HG02763 (cell line): Measurements from ENCODE around the gene APLP2.
"Not testable (repeated sequence)": the region's sequence is repeated elsewhere in the genome, so short reads cannot be mapped to it uniquely, and the experiment has no call there.

Source experiments
- ATAC-seq: cut with Tn5 transposase; IDR thresholded peaks from one replicate; pipeline ENCODE4 v1.9.1; 2021; ENCODE audit warnings: mild to moderate bottlenecking, moderate library complexity; ENCODE audit not compliant: unreplicated experiment

Gene APLP2

GRCh38 chr11:130069659-130070108 lies at the start of gene APLP2:
TSS of gene APLP2 (plus strand) at chr11:130069894. CDS start at chr11:130069978, 84 bp downstream.
- ATAC-seq = peak; percentile 97

DNA sequence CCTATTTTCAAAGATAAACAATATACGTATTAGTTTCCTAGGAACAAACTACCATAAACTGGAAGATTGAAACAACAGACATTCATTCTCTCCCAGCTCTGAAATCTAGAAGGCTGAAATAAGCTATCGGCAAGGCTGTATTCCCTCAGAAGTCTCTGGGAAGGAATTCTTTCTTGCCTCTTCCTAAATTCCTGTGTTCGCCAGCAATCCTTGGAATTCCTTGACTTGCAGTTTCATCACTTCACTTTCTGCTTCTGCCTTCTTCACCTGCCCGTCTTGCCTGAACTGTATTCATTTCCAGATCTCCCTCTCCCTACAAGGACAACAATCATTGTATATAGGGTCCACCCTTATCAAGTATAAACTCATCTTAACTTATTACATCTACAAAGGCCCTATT lies 49.4 kb upstream of the APLP2 start:
- no peak for ATAC-seq

DNA sequence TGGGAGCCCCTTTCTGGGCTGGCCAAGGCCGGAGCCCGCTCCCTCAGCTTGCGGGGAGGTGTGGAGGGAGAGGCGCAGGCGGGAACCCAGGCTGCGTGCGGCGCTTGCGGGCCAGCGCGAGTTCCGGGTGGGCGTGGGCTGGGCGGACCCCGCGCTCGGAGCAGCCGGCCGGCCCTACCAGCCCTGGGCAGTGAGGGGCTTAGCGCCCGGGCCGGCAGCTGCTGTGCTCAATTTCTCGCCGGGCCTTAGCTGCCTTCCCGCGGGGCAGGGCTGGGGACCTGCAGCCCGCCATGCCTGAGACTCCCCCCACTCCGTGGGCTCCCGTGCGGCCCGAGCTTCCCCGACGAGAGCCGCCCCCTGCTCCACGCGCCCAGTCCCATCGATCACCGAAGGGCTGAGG lies 48.1 kb upstream of the APLP2 start:
- ATAC-seq = not testable (repeated sequence)

- ATAC-seq = no peak
Measured at GRCh38 chr11:130022799-130023198, 46.9 kb upstream of the APLP2 start.

DNA sequence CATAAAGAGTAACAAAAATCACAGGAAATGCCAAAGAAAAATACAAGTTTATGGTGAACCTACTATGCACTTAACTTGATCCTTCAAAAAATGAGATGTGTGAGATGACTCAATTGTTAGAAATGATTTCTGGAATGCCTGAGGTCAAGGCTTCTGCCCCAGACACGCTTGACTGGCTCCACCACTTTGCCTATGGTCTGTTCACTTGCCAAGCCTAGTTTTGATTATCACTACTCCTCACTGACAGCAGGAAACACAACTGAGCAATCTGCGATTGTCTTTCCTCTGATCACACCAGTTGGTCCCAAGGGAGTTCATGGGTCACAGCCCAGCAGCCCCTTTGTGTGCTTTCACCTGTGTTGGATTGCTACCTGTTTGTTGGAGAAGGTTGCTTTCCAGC lies 46.5 kb upstream of the APLP2 start:
- peak; percentile 88 for ATAC-seq

DNA sequence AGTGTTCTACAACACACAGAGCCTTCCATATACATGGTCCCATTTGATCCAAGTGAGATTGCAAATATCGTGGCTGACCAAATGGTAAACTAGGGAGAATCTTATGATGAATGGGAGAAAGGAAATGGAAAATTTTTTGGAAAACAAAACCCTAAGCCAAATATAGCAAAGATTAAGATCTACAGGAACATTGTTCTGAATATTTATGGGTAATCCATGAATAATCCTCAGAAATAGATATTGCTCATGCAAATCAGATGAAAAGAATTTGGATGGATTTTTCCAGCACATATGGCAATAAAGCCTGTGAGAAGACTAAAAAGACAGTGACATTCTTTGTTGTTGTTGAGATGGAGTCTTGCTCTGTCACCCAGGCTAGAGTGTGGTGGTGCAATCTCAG lies 45.3 kb upstream of the APLP2 start:
- no peak for ATAC-seq

GRCh38 chr11:130025371-130025770 lies 44.3 kb upstream of the APLP2 start:
- ATAC-seq = no peak

- no peak for ATAC-seq
Measured at GRCh38 chr11:130029137-130029536, 40.6 kb upstream of the APLP2 start.

- ATAC-seq = no peak
Measured at GRCh38 chr11:130031056-130031455, 38.6 kb upstream of the APLP2 start.

DNA sequence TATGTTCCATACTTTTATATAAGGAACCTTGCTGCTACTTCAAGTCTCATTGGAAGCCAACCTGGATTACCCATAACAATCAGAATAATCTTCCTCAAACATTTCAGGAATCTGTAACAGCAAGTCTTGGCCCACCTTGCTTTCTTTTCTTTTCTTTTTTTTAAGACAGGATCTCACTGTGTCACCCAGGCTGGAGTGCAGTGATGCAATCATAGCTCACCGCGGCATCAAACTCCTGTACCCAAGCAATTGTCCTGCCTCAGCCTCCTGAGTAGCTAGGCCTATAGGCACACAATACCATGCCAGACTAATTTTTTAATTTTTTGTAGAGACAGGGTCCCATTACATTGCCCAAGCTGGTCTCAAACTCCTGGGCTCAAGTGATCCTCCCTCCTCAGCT lies 37.7 kb upstream of the APLP2 start:
- ATAC-seq = no peak

DNA sequence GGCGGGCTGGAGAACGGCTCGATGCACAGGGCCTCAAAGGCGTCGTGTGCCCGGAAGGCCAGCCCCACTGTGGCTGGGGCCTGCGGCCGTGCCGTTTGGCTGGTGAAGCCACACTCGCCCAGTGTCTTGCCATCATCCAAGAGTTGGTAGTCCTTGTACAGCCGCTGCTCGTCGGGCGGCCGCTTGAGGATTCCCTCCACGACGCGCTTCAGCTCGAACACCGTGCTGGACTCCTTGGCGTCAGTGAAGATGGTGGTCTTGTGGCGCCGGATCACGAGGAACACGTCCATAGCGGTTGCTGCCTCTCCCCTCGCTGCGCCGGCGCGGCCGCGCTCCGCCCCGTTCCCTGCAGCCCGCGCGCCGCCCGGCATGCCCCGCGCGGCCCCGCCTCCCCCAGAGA lies 36.8 kb upstream of the APLP2 start:
- ATAC-seq = no peak

DNA sequence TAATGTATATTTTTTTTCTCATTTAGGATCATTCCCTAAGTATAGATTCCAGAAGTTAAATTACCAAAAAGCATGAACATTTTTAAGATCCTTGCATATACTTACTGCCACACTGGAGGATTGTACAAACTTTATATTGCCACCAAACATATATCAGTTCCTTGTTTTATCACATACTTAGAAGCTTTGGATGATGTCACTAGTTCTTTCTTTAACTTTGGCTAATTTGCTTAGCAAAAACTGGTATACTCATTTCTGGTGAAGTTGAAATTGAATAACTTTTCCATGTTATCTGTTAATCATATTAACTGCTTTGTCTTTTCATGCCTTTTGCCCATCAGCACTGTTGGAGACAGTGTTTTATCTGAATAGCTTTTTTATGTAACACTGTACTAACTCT lies 35.5 kb upstream of the APLP2 start:
- ATAC-seq = no peak

DNA sequence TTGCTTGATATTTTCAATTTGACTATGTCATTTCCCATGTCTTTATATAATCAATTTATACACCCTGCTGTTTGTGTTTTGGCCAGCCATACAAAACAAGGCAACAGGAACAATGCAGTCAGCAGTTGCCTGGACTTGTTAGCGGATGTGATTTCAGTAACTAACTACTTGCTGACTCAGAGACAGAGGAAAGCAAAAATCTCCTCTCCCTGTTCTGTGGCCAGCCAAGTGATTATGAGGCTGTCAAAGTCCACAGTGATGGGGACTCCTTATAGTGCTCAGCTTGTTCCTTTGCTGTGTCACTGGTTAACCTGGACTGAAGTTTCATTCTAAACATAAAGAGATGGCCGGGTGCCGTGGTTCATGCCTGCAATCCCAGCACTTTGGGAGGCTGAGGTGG lies 32.6 kb upstream of the APLP2 start:
- no peak for ATAC-seq

GRCh38 chr11:130037881-130038585 lies 31.7 kb upstream of the APLP2 start:
- ATAC-seq = no peak

DNA sequence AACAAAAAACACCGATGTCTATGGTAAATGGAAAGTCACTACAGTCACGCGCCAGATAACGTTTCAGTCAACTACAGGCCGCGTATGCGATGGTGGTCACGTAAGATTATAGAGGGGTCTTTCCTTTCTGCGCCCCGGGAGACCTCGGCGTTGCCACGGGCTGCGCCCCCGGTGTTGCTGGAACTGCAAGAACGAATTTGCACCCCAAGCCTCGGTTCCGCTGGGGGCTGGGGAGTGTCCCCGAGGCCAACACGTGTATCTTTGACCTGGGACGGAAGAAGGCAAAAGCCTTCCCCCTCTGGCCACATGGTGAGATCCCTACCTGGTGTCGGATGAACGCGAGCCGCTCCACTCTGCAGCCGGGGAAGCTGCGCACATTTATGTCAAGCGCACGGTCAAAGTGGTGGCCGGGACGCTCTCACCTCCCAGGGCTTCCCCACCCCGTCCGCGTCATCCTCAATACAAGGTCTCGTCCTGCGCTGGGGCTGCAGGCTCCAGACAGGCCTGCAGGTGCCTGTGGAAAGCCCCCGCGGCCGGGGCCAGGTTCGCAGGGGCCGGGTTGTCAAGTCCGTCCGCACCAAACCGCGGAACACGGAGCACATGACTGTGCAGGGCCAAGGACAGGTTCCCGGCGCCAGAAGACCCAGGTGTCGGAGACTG lies 29.3 kb upstream of the APLP2 start:
- no peak for ATAC-seq

DNA sequence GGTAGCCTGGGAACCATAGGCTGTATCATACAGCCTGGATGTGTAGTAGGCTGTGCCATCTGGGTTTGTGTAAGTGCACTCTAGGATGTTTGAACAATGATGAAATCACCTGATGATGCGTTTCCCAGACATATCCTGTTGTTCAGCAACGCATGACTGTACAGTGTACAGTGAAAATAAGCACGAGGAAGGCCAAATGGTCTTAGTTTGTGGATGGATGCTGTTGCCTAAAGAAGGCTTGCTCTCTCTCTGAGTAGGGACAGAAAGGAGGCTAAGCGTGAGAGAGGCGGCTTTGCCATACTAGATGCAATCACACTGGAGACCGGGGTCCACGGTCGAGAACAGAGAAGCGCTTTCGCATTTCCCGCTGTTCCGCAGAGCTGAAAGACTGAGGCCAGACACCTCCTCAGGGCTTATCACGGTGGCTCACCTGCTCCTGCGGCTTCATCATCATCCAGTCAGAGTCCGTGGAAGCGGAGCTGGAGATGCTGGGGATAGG lies 27.6 kb upstream of the APLP2 start:
- no peak for ATAC-seq

- no peak for ATAC-seq
Measured at GRCh38 chr11:130043575-130043974, 26.1 kb upstream of the APLP2 start.

DNA sequence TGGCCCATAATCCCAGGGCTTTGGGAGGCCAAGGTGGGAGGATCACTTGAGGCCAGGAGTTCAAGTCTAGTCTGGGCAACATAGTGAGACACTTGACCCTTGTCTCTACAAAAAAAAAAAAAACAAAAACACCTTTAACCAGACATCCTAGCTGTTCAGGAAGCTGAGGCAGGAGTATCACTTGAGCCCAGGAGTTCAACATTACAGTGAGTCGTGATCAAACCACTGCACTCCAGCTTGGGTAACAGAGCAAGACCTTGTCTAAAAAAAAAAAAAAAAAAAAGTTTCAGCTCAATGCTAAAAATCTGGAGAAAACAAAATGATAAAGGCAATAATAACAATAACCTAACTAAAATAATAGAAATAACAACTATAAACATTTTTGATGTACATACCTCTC lies 22.6 kb upstream of the APLP2 start:
- ATAC-seq = no peak

DNA sequence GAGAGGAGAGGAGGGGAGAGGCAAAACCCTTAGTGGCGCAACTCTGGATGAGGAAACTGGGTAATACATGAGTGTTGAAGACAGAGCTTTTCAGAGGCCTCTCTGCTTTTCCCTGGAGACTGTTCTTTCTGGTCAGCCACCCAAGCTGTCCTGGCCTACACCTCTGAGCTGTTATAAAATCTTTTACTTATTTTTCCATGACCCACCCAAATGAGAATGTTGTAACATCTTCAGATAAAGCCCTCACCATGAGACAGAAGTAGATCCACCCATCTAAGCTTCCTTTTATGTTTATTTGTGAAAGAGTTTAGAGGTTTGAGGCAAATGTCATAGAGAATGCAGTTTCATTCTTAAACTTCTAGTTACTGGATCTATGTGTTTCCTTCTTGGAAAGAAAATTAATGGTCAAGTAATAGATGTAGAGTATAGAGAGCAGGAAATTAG lies 20.3 kb upstream of the APLP2 start:
- no peak for ATAC-seq

GRCh38 chr11:130050257-130050656 lies 19.4 kb upstream of the APLP2 start:
- no peak for ATAC-seq

DNA sequence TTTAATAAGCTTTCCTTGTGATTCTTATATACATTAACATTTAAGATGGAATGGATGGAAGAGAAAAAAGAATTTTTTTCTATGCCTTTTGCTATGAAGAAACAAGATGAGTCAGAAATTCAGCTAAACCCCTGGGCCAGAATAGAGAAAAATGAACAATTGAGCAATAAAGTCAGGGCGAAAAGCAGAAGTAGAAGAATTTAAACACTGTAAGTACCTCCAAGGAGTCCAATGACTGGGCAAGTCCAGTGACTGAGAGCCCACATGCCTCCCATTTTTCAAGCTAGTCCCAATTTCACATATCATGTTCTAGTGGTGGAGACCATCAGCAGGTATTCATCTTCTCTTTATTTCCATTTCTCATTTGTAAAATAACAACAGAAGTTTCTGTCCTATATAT lies 18.6 kb upstream of the APLP2 start:
- no peak for ATAC-seq

DNA sequence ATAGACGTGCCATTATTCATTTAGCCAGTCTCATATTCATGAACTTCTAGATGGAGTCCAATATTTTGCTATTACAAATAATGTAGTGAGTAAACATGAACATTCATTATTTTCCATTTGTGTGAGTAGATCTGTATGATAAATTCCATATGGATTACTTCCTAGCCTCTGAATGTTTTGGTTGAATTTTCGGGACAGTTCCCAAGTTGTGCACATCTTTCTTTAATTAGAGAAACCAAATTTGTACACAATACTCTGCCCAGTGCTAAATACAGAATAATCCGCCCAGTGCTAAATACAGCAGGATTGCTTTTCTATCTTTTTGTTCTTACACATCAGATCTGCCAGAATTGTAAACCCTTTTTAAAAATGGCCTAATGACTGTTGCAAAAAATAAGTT lies 17.1 kb upstream of the APLP2 start:
- ATAC-seq = no peak
